G401.6 (cell line): ENCODE data around the gene EIF4B.
"Not testable (repeated sequence)": the region's sequence is repeated elsewhere in the genome, so short reads cannot be mapped to it uniquely, and the experiment has no call there.

Experiments used
- FAIRE-seq: peaks from 2 replicates; lab custom pipeline; 2012; peaks lifted over from hg19 to GRCh38; lab: Jason Lieb, UNC

The EIF4B gene, protein sequence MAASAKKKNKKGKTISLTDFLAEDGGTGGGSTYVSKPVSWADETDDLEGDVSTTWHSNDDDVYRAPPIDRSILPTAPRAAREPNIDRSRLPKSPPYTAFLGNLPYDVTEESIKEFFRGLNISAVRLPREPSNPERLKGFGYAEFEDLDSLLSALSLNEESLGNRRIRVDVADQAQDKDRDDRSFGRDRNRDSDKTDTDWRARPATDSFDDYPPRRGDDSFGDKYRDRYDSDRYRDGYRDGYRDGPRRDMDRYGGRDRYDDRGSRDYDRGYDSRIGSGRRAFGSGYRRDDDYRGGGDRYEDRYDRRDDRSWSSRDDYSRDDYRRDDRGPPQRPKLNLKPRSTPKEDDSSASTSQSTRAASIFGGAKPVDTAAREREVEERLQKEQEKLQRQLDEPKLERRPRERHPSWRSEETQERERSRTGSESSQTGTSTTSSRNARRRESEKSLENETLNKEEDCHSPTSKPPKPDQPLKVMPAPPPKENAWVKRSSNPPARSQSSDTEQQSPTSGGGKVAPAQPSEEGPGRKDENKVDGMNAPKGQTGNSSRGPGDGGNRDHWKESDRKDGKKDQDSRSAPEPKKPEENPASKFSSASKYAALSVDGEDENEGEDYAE

DNA sequence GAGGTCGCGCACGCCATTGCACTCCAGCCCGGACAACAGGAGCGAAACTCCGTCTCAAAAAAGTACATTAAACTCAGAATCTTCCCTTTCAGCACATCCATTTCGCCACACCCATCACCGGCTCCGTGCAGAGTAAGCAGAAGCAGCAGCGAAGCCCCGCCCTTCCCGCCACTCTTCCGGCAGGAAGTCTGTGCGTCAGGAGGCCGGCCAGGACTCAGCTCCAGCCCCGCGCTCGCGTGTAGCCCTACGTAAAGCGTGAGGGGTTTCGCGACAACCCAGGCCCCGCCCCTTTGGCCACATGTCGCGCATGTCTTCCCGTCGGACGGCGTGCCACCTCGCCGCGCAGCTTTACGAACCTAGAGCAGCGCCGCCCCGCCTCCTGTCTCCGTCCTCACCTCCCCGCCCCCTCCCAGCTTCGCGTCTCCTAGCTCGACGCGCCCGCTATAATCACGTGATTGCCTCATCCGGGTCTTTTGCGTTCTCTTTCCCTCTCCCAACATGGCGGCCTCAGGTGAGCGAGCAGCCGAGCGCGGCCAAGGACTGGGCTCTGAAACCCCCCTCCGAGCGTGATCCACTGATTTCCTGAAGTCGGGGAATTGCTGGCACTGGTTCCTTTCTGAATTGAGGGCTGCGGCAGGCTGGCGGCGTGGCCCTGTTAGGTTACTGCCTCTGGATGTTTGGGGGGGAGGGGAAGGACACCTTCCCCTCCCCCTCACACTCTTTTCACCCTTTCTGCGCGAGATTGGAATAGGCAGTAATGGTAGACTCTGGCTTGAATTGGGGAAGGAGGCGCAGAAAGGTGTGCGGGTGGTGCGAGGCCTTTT, at the start of gene EIF4B:
Gene EIF4B (plus strand): TSS at position 471 of the 824 bp plus-strand sequence. CDS start 28 bp downstream, at position 499.
- peak; percentile 99 for FAIRE-seq

DNA sequence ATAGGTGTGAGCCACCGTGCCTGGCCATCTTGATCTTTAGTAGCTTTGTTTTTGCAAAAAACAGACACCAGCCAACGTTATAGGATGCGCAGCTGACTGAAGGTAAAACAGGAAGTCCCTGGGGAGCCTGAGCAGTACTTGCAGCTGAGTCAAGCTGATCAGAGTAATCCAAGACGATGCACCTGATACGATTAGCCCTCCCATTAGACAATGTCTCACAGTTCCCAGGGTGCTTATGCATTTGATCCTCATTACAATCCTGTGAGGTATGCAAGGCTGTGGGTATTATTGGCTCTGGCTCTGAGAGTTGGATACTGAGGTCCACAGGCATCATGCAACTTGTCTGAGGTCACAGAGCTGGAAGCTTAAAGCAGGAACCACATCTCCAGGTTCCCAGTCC, 49.3 kb upstream of the EIF4B start:
- peak; percentile 97 for FAIRE-seq

GRCh38 chr12:52964556-52965336, 41.5 kb upstream of the EIF4B start:
- peak; percentile 98 for FAIRE-seq

GRCh38 chr12:52965337-52965731, 40.9 kb upstream of the EIF4B start:
- FAIRE-seq: no peak

DNA sequence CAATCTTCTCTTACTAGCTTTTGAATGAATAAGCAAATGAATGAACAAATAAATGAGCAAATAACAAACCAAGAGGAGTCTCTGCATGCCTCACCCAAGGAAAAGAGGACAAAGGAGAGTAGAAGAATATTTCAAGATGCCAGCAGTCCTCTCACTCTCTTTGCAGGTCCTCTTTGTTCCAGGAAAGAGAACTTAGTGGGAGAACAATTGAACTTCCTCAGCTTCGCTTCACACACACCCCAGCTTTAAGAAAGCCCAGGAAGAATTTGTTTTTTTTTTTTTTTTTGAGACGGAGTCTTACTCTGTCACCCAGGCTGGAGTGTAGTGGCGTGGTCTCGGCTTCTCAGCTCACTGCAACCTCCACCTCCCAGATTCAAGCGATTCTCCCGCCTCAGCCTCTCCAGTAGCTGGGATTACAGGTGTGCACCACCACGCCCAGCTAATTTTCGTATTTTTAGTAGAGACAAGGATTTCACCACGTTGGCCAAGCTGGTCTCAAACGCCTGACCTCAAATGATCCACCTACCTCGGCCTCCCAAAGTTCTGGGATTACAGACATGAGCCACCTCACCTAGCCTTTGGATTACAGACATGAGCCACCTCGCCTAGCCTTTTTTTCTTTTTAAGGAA, 37.0 kb upstream of the EIF4B start:
- no peak for FAIRE-seq

- FAIRE-seq: peak; percentile 98
Observed at GRCh38 chr12:52969828-52970569, 36.3 kb upstream of the EIF4B start.

GRCh38 chr12:52971679-52972329, 34.5 kb upstream of the EIF4B start:
- peak; percentile 98 for FAIRE-seq

DNA sequence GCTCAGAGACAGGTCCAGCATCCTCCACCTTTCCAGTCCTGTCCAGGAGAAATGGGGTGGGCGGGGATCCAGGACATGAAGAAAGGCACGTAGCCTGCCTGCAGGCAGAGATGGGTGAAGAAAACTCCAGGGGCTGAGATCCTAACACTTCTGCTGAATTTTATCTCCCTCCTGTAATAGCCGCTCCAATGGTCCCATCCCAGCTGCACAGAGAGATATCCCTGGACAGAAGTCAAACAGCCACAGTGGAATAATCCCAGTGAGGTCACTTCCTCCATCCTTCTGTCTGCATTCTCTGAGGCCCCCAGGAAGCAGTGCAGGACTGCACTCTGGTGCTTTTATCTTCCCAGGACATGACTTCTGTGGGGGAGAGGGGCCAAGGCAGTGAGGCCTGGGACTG, 31.1 kb upstream of the EIF4B start:
- no peak for FAIRE-seq

- peak; percentile 53 for FAIRE-seq
Observed at GRCh38 chr12:52975820-52976573, 30.3 kb upstream of the EIF4B start.

- no peak for FAIRE-seq
Observed at GRCh38 chr12:52976574-52977071, 29.6 kb upstream of the EIF4B start.

GRCh38 chr12:52977170-52977569, 29.1 kb upstream of the EIF4B start:
- FAIRE-seq: no peak

DNA sequence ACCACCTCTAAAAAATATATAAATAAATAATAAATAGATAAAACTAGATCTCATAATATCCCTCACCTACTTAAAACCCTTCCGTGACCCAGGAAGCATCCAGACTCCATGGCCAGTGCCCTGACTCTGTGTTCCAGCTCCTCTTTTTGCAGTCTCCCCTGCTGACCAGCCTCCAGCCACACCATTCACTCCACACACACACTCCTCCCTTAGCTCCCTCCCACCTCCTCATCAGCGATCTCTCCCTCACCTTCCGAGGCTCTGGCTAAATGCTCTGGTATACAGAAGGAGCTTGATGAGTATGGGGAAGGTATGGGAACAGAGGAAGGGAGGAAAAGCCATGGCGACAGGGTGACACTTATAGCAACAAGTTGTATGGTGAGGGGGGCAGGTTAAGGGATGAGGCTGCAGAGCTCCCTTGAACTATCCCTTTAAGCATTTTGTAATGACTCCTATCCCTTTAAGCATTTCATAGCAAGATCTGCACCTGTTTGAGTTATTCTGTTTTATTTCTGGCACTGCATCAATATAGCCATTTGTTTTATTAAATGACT, 26.1 kb upstream of the EIF4B start:
- FAIRE-seq: no peak

- FAIRE-seq: peak; percentile 97
Observed at GRCh38 chr12:52980650-52981423, 25.4 kb upstream of the EIF4B start.

DNA sequence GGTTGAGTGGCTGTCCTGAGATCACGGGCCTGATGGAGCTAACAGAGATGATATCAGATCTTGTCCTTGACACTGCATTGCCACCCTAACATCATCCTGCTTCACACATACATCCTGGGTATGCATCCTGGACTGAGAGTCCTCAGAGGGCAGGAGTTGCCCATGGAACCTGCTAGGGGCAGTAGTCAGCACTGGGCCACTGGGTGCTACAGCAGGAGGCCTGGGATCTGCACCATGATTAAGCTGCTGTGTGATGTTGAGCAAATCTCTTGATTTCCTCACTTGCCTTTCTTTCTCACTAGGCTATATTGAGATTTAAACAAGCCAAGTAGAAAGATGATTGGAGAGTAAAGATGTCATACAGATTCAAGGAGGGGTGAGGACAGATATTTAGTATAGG, 22.1 kb upstream of the EIF4B start:
- FAIRE-seq: no peak

DNA sequence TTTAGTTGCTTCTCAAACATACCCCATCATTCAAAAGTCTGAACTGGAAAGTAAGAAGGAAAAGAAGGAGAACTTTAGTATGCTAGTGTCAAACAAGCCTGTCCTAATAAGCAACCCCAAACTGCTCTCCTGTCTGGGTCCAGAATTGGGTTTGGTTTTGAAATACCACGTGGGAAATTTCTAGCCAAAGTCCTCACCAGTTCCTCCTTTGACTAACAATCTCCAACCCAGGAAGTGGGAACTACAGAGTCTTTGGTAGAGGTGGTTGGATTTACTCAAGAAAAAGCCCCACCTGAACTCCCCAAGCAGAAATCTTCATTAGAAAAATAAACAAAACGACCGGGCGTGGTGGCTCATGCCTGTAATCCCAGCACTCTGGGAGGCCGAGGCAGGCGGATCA, 17.4 kb upstream of the EIF4B start:
- FAIRE-seq: no peak

- no peak for FAIRE-seq
Observed at GRCh38 chr12:52990206-52990605, 16.1 kb upstream of the EIF4B start.

- FAIRE-seq: not testable (repeated sequence)
Observed at GRCh38 chr12:52992240-52992639, 14.0 kb upstream of the EIF4B start.
